Ovary (tissue), 3 donors: ENCODE data around the gene INHBC.

Experiments used
- CTCF ChIP-seq, 3 donors: fragments of 450-650 bp in 2 of 3; fragments of 200-600 bp in 1 of 3; IDR thresholded peaks; one replicate each; pipeline versions ENCODE4 v1.5.1 to v1.8.0; 2016 to 2022; ENCODE audit warnings: antibody characterized with exemption in 3 of 3, mild to moderate bottlenecking in 1 of 3
- EP300 ChIP-seq: sonication (generic); formaldehyde crosslinking; IDR thresholded peaks from one replicate; pipeline ENCODE4 v1.6.1; 2017; ENCODE audit warnings: antibody characterized with exemption
- POLR2A ChIP-seq: fragments of 450-650 bp; IDR thresholded peaks from one replicate; pipeline ENCODE4 v1.6.1; 2017; ENCODE audit warnings: antibody characterized with exemption, mild to moderate bottlenecking, moderate library complexity
- donor health status: DM: no; HTN: no; CAD: no.

GRCh38 chr12:57479376-57480115 lies 45.0 kb downstream of the INHBC start, which contains the start of gene ARHGAP9:
- TF ChIP-seq CTCF (IDR thresholded peaks at IDR 0.05) (no peak), EP300 (no peak), POLR2A (no peak)
